Fibroblast of mammary gland (primary cell): ENCODE data around the gene CYB561D1.

ENCODE experiments used
- DNase-seq: peaks from one replicate; pipeline ENCODE4 v3.0.0-alpha.2; 2010; ENCODE audit warnings: low read depth
- H3K4me3 ChIP-seq: 2 replicates; pipeline ENCODE4 v1.5.1; 2011; ENCODE audit warnings: low read depth, mild to moderate bottlenecking, low read length, moderate library complexity; ENCODE audit not compliant: control insufficient read depth
- TF ChIP-seq, protein P1 (sequence below): conservative IDR thresholded peaks from 2 replicates; pipeline ENCODE4 v1.5.1; 2011; ENCODE audit warnings: low read depth, low read length, inconsistent platforms; ENCODE audit not compliant: control insufficient read depth, insufficient read depth

Gene CYB561D1

DNA sequence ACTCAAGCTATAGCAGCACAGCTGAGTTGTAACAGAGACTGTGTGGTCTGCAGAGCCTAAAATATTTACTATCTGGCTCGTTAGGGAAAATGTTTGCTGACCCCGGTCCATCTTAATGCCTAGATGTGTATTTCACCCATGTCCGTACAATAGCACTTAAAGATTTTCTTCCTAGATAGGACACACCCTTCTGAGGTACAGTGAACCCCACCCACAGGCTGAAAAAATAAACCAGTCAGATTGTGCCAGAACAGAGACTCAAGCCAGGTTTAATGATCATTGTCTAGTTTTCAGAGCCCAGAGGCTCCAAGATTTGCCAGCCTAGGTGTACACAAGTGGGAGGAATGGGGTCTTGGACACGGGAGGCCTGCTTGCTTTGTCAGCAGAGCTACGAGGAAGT is 10.0 kb downstream of the CYB561D1 start:
- H3K4me3 ChIP-seq: no peak overlapping the region
- TF ChIP-seq, protein P1, sequence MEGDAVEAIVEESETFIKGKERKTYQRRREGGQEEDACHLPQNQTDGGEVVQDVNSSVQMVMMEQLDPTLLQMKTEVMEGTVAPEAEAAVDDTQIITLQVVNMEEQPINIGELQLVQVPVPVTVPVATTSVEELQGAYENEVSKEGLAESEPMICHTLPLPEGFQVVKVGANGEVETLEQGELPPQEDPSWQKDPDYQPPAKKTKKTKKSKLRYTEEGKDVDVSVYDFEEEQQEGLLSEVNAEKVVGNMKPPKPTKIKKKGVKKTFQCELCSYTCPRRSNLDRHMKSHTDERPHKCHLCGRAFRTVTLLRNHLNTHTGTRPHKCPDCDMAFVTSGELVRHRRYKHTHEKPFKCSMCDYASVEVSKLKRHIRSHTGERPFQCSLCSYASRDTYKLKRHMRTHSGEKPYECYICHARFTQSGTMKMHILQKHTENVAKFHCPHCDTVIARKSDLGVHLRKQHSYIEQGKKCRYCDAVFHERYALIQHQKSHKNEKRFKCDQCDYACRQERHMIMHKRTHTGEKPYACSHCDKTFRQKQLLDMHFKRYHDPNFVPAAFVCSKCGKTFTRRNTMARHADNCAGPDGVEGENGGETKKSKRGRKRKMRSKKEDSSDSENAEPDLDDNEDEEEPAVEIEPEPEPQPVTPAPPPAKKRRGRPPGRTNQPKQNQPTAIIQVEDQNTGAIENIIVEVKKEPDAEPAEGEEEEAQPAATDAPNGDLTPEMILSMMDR: no peak
- no peak for DNase-seq

DNA sequence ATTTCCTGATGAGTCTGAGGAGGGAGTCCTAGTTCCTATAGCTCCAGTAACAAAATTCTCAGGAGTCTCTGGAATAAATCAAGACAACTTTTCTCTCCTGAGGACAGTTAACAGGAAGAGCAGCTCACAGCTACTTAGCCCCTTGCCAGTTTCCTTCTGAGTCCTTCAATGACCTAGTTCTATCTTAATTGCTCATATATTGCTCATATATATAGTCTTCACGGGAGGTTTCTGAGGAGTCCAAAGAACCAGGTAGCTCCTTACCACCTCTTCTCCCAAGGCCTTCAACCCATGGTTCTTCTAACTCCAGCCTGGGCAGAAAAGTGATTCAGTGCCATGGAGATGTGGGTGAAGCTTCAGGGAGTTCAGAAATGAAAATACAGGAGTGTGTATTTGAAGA is 11.1 kb downstream of the CYB561D1 start:
- H3K4me3 ChIP-seq: no peak overlapping the region

DNA sequence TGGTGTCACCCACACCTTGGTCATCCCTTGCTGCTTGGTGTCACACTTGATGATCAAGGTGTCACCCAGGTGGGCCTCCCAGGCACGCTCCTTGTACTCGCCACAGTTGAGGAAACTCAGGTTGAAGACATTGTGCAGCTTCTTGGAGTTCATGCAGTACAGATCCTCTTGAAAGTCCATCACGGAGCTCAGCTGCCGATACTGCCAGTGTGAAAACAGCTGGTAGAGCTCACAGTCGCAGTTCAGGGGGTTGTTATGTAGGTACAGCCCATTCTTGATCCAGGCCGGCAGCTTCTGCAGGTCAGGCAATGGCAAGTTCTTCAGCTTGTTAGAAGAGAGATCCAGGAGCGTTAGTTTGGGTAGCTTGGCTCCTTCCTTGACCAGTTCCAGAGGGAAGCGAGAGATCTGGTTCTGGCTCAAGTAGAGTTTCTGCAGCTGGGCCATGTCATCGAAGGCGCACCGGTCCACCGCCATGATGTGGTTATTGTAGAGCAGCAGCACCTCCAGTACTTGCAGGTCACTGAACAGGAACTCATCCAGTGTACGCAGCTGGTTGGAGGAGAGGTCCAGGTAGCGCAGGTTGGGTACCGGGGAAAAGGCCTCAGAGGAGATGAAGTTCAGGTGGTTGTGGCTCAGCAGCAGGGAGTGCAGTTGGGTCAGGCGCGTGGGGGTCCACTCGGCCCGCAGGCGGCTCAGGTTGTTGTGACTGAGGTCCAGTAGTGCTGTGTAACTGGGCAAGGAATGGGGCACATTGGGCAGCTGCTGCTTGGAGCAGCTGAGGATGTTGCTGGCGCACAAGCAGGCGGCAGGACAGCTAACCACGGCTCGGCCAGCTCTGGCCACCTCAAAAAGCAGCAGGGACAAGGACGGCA is 14.3 kb downstream of the CYB561D1 start:
- DNase-seq: no peak
- TF ChIP-seq, protein P1: no peak
- H3K4me3 ChIP-seq: no peak overlapping the region

More for the DNA sequence above, 11.1 kb downstream of the CYB561D1 start:
- TF ChIP-seq, protein P1: no peak
- DNase-seq: no peak

DNA sequence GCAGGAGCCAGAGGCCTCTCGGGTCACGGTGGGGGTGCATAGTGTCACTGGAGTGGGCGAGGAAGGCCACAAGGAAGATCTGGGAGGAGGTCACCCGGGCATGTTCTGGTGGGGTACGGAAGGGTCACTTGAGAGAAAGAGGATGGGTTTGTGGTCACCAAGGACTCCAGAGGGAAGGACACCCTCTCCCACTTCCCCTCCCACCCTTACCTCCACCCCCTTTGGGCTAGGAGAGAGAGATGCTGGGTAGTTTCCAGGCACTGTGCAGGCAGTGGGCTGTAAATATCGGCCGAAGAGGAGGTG is 14.9 kb downstream of the CYB561D1 start:
- no peak for DNase-seq
- no peak overlapping the region for H3K4me3 ChIP-seq
- TF ChIP-seq, protein P1: no peak

DNA sequence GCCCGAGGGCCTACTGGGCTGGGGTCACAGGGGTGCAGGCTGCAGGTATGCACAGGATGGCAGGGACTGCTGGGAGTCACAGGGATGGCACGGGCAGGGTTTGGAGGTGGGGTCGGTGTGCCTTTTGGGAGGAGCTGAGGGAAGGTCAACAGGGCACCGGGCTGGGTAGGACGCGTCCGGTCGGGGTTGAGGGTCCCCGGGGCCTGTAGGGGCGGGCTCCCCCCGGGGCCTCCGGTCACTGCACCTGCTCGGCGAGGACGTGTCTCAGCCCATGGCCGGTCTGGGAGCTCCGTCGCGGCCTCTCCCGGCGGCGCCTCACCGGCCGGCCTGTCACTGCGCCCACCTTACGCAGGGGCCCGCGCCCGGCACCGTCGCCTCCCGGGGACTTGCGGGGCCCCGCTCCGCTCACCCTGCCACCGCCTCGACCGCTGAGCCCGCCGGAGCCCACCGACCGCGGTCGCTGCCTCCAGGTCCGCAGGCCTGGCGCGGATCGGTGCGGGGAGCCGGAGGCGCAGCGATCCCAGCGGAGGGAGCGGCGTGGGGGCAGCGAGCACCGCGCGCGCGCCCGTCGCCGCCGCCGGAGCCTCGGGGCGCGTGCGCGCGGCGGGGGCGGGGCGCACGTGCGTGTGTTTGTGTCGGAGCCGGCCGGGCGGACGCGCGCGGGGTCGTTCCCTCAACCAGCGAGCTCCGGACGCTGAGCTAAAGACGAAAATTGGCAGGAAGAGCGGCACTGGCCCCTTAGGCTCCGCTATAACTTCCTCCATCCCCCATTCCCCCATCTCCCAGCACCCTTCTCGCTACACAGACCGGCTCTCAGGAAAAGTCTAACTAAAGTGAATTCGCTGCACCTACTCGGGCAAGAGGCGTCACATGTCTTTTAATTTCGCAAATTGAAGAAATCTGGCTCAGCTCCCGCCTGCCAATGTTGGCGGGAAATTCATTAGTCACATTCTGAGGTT is 15.6 kb downstream of the CYB561D1 start, which contains the start of gene AMIGO1:
Gene AMIGO1 (minus strand): TSS at position 552 of the 959 bp plus-strand sequence. CDS start 815 bp downstream, outside the sequence.
- peak within 1 kb of the TSS; percentile 64 for H3K4me3 ChIP-seq
- peak; percentile 22 for DNase-seq
- TF ChIP-seq, protein P1: no peak

DNA sequence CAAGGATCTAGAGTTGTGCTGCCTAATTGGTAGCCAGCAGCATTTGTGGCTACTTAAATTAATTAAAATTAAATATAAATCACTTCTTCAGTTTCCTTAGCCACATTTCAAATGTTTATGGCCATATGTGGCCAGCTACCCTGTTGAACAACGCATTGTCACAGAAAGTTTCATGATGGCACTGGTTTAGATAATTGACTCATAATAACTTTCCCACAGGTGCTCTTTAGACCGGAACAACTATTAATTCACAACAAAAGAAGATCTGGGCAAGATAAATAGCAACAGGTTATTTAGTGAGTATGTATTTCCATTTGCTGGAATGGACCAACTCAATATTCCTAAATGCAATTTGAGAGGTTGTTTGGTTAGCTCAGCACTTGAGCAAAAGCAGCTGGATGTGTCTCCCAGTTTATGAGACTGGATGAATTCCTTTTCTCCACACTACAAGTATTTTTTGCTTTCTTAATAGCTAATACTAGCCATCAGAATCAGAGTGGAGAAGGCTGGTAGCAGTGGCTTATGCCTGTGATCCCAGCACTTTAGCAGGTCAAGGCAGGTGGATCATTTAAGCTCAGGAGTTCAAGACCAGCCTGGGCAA is 19.3 kb downstream of the CYB561D1 start:
- H3K4me3 ChIP-seq: no peak overlapping the region
- DNase-seq: no peak
- TF ChIP-seq, protein P1: no peak
